Measurements from ENCODE around the gene UIMC1.
"Not testable (repeated sequence)": the region's sequence is repeated elsewhere in the genome, so short reads cannot be mapped to it uniquely, and the experiment has no call there.

The UIMC1 gene

GRCh38 chr5:176883700-176884570, 122.6 kb downstream of the UIMC1 start:
- DNase-seq (ENCODE audit: low read depth) = no peak

DNA sequence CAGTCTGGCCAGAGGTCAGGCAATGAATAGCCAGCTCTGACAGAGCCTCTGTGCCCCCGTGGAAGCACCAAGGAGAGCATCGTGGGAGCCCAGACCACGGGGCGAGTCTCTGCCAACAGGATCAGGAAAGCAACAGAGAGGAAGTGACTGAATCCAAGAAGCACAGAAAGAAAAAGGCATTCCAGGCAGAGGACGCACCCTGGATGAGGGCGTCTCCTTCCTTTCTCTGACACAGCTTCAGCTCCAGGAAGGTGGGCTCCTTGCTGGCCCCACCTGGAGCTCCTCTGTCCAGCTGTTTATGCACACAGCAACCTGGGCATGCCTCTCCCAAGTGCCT, 124.0 kb downstream of the UIMC1 start:
- DNase-seq (ENCODE audit: low read depth) = no peak

- DNase-seq (ENCODE audit: low read depth) = no peak
These were observed 124.6 kb downstream of the UIMC1 start for GRCh38 chr5:176881816-176882566.

- DNase-seq (ENCODE audit: low read depth) = no peak
These were observed 125.4 kb downstream of the UIMC1 start for GRCh38 chr5:176881021-176881749.

DNA sequence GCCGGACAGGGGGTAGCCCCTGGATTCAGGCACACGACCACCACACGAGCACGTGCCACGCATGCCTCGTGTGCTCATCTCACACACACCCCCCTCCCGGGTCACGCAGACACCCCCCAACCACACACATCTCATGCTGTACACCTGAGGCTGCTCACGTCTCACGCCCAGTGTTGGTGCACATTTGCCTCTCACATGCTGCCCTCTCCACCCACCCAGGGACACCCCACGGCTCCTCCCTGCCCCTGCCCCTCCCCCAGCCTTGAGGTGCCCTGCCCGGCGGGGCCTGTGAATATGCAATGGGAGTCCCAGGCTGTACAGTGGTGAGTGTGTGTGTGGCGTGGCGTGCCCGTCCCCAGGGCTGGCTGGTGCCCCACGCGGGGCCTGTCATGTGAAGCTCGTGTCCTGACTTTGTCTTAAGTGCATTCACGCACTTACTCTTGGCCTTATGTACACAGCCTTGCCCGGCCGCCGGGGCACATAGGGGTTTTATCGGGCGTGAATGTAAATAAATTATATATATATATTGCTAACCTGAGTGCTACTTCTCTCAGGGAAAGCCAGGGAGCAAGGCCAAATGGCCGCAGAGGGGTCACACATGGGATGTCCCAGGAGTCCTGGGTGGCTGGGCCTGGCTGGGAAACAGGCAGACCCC, 126.1 kb downstream of the UIMC1 start:
- no peak for DNase-seq (ENCODE audit: low read depth)

GRCh38 chr5:176879663-176880361, 126.8 kb downstream of the UIMC1 start:
- no peak for DNase-seq (ENCODE audit: low read depth)

DNA sequence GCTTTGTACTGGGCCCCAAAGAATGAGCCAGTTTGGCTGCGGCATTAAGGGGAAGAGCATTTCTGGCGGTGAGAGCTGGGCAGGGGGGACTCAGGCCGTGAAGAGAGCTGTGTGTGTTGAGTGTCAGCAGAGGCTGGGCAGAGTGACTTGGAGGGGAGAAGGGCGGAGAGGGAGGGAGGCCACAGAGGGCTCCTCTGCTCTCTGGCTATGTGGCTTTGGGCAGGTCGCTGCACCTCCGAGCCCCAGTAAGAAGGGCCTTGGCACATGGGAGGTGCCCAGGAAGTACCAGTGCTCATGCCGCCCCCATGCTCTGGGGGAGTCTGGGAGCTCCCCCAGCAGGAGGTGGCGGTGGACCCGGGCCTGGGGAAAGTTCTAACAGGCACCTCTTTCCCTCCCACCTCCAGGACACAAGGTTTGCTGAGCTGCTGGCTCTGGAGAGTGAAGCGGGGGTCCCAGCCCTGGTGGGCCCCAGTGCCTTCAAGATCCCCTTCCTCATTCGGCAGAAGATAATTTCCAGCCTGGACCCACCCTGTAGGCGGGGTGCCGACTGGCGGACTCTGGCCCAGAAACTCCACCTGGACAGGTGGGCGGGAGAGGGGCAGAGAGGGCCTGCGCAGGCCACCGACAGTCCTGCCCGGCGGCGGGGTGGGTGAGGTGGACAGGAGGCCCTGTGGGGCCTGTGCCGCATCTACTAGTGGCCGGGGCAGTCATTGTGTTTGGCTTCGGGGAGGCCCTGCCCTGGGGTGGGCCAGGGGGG, 127.5 kb downstream of the UIMC1 start:
- no peak for DNase-seq (ENCODE audit: low read depth)

- DNase-seq (ENCODE audit: low read depth) = no peak
These were observed 128.1 kb downstream of the UIMC1 start for GRCh38 chr5:176878463-176878862.

DNA sequence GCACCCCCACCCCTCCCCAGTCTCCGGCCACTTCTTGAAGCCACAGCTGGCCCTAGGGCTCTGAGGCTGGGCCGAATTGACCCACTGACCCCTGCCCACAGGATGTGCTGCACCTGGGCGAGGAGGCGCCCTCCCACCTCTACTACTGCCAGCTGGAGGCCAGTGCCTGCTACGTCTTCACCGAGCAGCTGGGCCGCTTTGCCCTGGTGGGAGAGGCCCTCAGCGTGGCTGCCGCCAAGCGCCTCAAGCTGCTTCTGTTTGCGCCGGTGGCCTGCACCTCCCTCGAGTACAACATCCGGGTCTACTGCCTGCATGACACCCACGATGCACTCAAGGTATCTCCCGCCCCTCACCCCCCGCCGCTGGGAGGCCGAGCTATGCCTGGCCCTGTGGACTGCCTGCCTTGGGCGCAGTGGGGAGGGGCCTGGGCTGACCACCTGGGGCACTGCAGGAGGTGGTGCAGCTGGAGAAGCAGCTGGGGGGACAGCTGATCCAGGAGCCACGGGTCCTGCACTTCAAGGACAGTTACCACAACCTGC, 128.7 kb downstream of the UIMC1 start:
- DNase-seq (ENCODE audit: low read depth) = no peak

DNA sequence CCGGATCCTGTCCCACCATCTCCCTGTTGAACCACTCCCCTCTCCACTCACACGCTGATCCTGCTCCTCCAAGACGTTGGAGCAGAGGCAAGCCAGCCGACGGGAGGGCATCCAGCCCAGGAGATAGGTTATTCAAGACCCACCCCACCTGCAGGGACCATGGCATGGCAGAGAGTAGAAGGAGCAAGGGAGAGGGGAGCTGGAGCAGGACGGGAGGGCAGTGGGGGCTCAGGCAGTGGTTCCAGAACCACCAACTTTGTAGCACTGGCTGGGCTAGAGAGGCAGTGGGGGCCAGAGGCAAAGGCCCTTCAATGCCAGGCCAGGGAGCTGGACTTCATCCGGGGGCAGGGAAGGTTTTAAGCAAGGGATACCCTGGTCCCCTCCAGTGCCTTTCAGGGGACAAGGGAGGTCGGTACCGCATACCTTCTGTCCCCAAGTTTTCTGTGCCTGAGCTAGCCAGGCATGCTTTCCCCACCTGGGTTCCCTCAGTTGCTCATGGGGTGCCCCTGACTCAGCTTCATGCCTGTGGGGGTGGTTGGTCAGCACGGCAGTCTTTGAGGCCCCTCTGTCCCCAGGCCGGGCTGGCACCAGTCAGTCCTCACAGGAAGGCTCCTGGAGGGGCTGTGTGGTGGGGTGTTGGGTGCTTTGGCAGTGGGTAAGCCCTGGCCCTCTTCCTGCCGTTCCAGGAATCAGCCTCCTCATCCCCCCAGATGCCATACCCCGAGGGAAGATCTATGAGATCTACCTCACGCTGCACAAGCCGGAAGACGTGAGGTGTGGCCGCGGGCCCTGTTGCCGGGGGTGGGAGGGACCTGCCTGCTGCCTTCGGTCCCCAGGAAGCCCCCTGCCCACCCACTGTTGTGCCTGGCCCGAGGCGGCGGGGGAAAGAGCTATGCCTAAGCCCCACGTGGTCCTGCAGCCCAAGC, 129.8 kb downstream of the UIMC1 start:
- DNase-seq (ENCODE audit: low read depth) = no peak

GRCh38 chr5:176875783-176876505, 130.6 kb downstream of the UIMC1 start:
- no peak for DNase-seq (ENCODE audit: low read depth)

GRCh38 chr5:176875014-176875550, 131.5 kb downstream of the UIMC1 start:
- DNase-seq (ENCODE audit: low read depth) = no peak

GRCh38 chr5:176874198-176874780, 132.3 kb downstream of the UIMC1 start:
- DNase-seq (ENCODE audit: low read depth) = no peak

DNA sequence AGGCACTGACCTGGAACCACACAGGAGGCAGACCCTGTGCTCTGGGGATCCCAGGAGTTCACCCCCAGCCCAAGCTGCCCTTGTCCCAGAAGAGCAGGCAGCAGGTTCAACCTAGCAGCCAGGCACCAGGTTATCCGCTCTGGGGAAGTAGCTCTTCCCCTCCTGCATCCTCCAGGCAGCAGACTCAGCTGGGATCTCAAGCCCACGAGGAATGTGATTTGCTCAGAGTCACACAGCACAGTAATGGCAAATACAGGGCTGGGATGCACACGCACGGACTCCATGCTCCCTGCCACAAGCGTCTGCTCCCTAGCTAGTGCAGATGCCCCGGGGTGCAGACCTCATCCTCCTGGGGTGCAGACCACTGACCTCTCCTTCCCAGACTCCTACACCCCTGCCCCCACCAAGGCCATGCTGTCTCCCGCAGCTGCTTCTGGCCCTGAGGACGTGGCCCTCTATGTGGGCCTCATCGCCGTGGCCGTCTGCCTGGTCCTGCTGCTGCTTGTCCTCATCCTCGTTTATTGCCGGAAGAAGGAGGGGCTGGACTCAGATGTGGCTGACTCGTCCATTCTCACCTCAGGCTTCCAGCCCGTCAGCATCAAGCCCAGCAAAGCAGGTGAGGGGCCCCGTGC, 132.9 kb downstream of the UIMC1 start:
- DNase-seq (ENCODE audit: low read depth) = no peak

DNA sequence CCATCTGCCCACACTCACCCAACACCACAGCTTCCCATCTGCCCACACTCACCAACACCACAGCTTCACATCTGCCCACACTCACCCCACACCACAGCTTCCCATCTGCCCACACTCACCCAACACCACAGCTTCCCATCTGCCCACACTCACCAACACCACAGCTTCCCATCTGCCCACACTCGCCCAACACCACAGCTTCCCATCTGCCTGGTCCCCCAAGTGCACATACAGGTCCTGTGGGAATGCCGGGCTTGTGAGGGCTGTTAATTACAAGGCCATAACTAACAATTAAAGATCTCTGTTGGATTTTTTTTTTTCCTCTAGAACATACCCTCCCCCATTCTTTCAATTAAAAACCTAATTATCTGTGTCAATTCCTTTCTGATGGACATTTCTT, 133.6 kb downstream of the UIMC1 start:
- DNase-seq (ENCODE audit: low read depth) = not testable (repeated sequence)

DNA sequence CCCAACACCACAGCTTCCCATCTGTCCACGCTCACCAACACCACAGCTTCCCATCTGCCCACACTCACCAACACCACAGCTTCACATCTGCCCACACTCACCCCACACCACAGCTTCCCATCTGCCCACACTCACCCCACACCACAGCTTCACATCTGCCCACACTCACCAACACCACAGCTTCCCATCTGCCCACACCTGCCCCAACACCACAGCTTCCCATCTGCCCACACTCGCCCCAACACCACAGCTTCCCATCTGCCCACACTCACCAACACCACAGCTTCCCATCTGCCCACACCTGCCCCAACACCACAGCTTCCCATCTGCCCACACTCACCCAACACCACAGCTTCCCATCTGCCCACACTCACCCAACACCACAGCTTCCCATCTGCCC, 134.0 kb downstream of the UIMC1 start:
- not testable (repeated sequence) for DNase-seq (ENCODE audit: low read depth)

DNA sequence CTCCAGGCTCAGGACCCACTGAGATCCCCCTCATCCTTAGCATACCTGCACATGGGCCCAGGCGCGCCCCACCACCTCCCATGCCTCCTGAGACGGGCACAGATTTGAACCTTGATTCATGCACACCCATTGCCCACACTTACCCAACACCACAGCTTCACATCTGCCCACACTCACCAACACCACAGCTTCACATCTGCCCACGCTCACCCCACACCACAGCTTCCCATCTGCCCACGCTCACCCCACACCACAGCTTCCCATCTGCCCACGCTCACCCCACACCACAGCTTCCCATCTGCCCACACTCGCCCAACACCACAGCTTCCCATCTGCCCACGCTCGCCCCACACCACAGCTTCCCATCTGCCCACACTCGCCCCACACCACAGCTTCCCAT, 135.9 kb downstream of the UIMC1 start:
- DNase-seq (ENCODE audit: low read depth) = not testable (repeated sequence)
